HepG2 (cell line): ENCODE results near the gene FAM229B. TPM values are rescaled to one million over a fixed set of nuclear protein-coding genes. Genes with fewer than 3 reads are reported as not detected.

Experiments
- ATAC-seq: fragments of 200-7000 bp; cut with Tn5 transposase; 3 replicates; pipeline ENCODE4 v1.9.1; 2020; ENCODE audit warnings: mild to moderate bottlenecking, moderate library complexity
- BruUV-seq: library from RNA; stranded (reverse); fragments of 400-500 nt; replicated peaks from 2 replicates; lab custom pipeline; 2021; lab: Mats Ljungman, UMichigan
- CTCF ChIA-PET: fragments of 300-600 bp; formaldehyde crosslinking; extraction: SDS; loops from one replicate; lab custom pipeline; 2021; ENCODE audit warnings: low total read pairs, inconsistent platforms, low intra/inter-chr PET ratio; lab: Yijun Ruan, JAX
- POLR2A ChIA-PET: fragments of 350-600 bp; sonication (Branson Sonifier 250); formaldehyde crosslinking; loops from one replicate; lab custom pipeline; 2020; ENCODE audit warnings: antibody characterized with exemption, inconsistent platforms; lab: Yijun Ruan, JAX
- DNase-seq: peaks from one replicate; pipeline ENCODE4 v3.0.0-alpha.2; 2015; ENCODE audit warnings: low spot score
- FAIRE-seq: peaks from 3 replicates; lab custom pipeline; 2011; peaks lifted over from hg19 to GRCh38; lab: Jason Lieb, UNC
- H2AFZ ChIP-seq: one replicate; pipeline ENCODE4 v1.6.1; 2011; ENCODE audit warnings: low read length, inconsistent platforms
- H3K27ac ChIP-seq: fragments of 300-600 bp; 3 replicates; pipeline ENCODE4 v1.8.0; 2011; ENCODE audit warnings: mixed run types, mild to moderate bottlenecking, mixed read lengths, low read length, inconsistent platforms; ENCODE audit not compliant: insufficient read depth; ENCODE audit errors: extremely low read length
- H3K27me3 ChIP-seq, 2 experiments: fragments of 200-600 bp in 1 of 2; 2 replicates in 1 of 2; 3 replicates in 1 of 2; pipeline versions ENCODE4 v1.6.0 to v1.8.0; 2011; ENCODE audit warnings: low read length in 2 of 2, mild to moderate bottlenecking in 2 of 2, moderate library complexity in 2 of 2, inconsistent platforms in 1 of 2; ENCODE audit not compliant: insufficient read depth in 2 of 2, control insufficient read depth in 1 of 2
- H3K36me3 ChIP-seq, 2 experiments: fragments of 200-600 bp in 1 of 2; replicated peaks in 1 of 2; 2 replicates in 1 of 2; 3 replicates in 1 of 2; pipeline versions ENCODE4 v1.5.1 to v1.8.0; 2011; ENCODE audit warnings: low read length in 2 of 2, inconsistent platforms in 1 of 2; ENCODE audit not compliant: insufficient read depth in 2 of 2, control insufficient read depth in 1 of 2
- H3K4me1 ChIP-seq: 2 replicates; pipeline ENCODE4 v1.5.1; 2012; ENCODE audit warnings: low read length, inconsistent platforms; ENCODE audit not compliant: insufficient read depth
- H3K4me2 ChIP-seq: 2 replicates; pipeline ENCODE4 v1.6.0; 2011; ENCODE audit warnings: low read depth, low read length, inconsistent platforms
- H3K4me3 ChIP-seq, 3 experiments: fragments of 200-600 bp in 1 of 3; sonication (generic), shearing (Covaris generic) in 1 of 3; replicated peaks in 1 of 3; 2 replicates each; pipeline ENCODE4 v1.5.1; 2011 to 2016; ENCODE audit warnings: low read length in 3 of 3, inconsistent platforms in 2 of 3, low read depth in 2 of 3, mild to moderate bottlenecking in 2 of 3, control low read depth in 1 of 3, mixed read lengths in 1 of 3; ENCODE audit not compliant: insufficient read depth in 1 of 3
- H3K79me2 ChIP-seq: one replicate; pipeline ENCODE4 v1.6.1; 2011; ENCODE audit warnings: low read length, inconsistent platforms; ENCODE audit not compliant: insufficient read depth
- H3K9ac ChIP-seq: 2 replicates; pipeline ENCODE4 v1.6.0; 2011; ENCODE audit warnings: mild to moderate bottlenecking, low read depth, low read length, inconsistent platforms; ENCODE audit not compliant: insufficient read depth
- H3K9me3 ChIP-seq: 2 replicates; pipeline ENCODE4 v1.5.1; 2012; ENCODE audit warnings: mild to moderate bottlenecking, low read length
- H4K20me1 ChIP-seq: 2 replicates; pipeline ENCODE4 v1.6.0; 2011; ENCODE audit warnings: inconsistent platforms, mild to moderate bottlenecking, low read length, moderate library complexity; ENCODE audit not compliant: insufficient read depth
- ATRX ChIP-seq: sonication (generic); formaldehyde crosslinking; IDR thresholded peaks from 2 replicates; pipeline ENCODE4 v1.4.0; 2020; ENCODE audit warnings: missing genetic modification reagents, borderline replicate concordance
- CREB1 ChIP-seq, 2 experiments: fragments of 450-650 bp in 1 of 2; IDR thresholded peaks; 2 replicates each; pipeline ENCODE4 v1.6.1; 2016 to 2017; ENCODE audit warnings: control low read depth in 1 of 2, mild to moderate bottlenecking in 1 of 2, missing compliant biosample characterization in 1 of 2, missing genetic modification characterization in 1 of 2
- IKZF1 ChIP-seq: fragments of 450-650 bp; IDR thresholded peaks from 2 replicates; pipeline ENCODE4 v1.7.1; 2016
- KDM5A ChIP-seq: fragments of 200-600 bp; sonication (generic); IDR thresholded peaks from 2 replicates; pipeline ENCODE4 v1.7.0; 2018; ENCODE audit warnings: antibody characterized with exemption, mild to moderate bottlenecking, low read length, borderline replicate concordance
- KMT2B ChIP-seq: IDR thresholded peaks from 2 replicates; pipeline ENCODE4 v1.6.1; 2016; ENCODE audit warnings: missing genetic modification reagents, missing compliant biosample characterization
- LCORL ChIP-seq, 2 experiments: fragments of 450-650 bp in 1 of 2; sonication (generic) in 1 of 2; formaldehyde crosslinking in 1 of 2; IDR thresholded peaks; 2 replicates each; pipeline versions ENCODE4 v1.5.0 to v1.6.1; 2017 to 2020; ENCODE audit warnings: antibody characterized with exemption in 1 of 2, missing genetic modification reagents in 1 of 2
- POLR2AphosphoS5 ChIP-seq: IDR thresholded peaks from 2 replicates; pipeline ENCODE4 v1.6.1; 2012; ENCODE audit warnings: low read depth, low read length
- RAD21 ChIP-seq: fragments of 450-650 bp; formaldehyde crosslinking; IDR thresholded peaks from 2 replicates; pipeline ENCODE4 v1.5.0; 2020; ENCODE audit warnings: mild to moderate bottlenecking
- TEAD3 ChIP-seq: optimal IDR thresholded peaks from 2 replicates; pipeline ENCODE3; 2016; ENCODE audit warnings: borderline replicate concordance
- ZBTB21 ChIP-seq: sonication (generic); formaldehyde crosslinking; IDR thresholded peaks from 2 replicates; pipeline ENCODE4 v1.4.0; 2020; ENCODE audit warnings: missing genetic modification reagents
- ZFP62 ChIP-seq: sonication (generic); formaldehyde crosslinking; IDR thresholded peaks from 2 replicates; pipeline ENCODE4 v1.4.0; 2020; ENCODE audit warnings: missing genetic modification reagents
- ZNF17 ChIP-seq: sonication (generic); formaldehyde crosslinking; IDR thresholded peaks from 2 replicates; pipeline ENCODE4 v1.5.0; 2020; ENCODE audit warnings: mild to moderate bottlenecking, missing genetic modification reagents
- ZNF18 ChIP-seq: sonication (generic); formaldehyde crosslinking; IDR thresholded peaks from 2 replicates; pipeline ENCODE4 v1.8.0; 2022; ENCODE audit warnings: mild to moderate bottlenecking, missing genetic modification reagents; ENCODE audit not compliant: insufficient replicate concordance
- ZNF281 ChIP-seq: sonication (generic); formaldehyde crosslinking; IDR thresholded peaks from 2 replicates; pipeline ENCODE4 v1.4.0; 2020; ENCODE audit warnings: missing genetic modification reagents, borderline replicate concordance
- ZNF550 ChIP-seq: sonication (generic); formaldehyde crosslinking; IDR thresholded peaks from 2 replicates; pipeline ENCODE4 v1.4.0; 2020; ENCODE audit warnings: mild to moderate bottlenecking, missing genetic modification reagents, borderline replicate concordance
- WGBS: methylation state at CpG from one replicate; pipeline ENCODE4 v1.1.6; 2017; ENCODE audit warnings: low lambda C conversion rate; 5-methylcytosine and 5-hydroxymethylcytosine counted together
- in situ Hi-C: cut with HindIII; loops from 2 replicates; pipeline ENCODE4 v1.10.0; 2017; ENCODE audit warnings: low pct_unique_long_range_greater_than_20kb; ENCODE audit not compliant: extremely low pct_ligation_motif_present
- intact Hi-C: fragments of 100-400 bp; cut with micrococcal nuclease; formaldehyde crosslinking; loops from one replicate; pipeline ENCODE4 v1.10.0; 2022; ENCODE audit not compliant: unreplicated experiment
- polyA plus RNA-seq, 8 experiments: library from polyadenylated mRNA; depleted of rRNA in 3 of 8; stranded (reverse) in 7 of 8; unstranded in 1 of 8; fragments of >200 nt; fragmentation: Illumina TruSeq in 4 of 8; extraction: Trizol in 4 of 8; gene quantifications; 2 replicates each; pipeline versions ENCODE4 v1.2.1 to v1.2.3, GENCODE V29; 2011 to 2016; ENCODE audit warnings: low read depth in 4 of 8, missing spikeins in 1 of 8, mixed read lengths in 1 of 8; ENCODE audit not compliant: insufficient read depth in 1 of 8
- total RNA-seq, 5 experiments: library from RNA; depleted of rRNA; stranded (reverse); fragments of >200 nt; fragmentation: Illumina TruSeq; extraction: Trizol; gene quantifications; 2 replicates each; pipeline ENCODE4 v1.2.3, GENCODE V29; 2016; ENCODE audit warnings: low read depth in 1 of 5

The FAM229B gene
- total and polyA plus RNA-seq, 2 of the 13 experiments (the other 11 are each of a cell fraction or from before 2014, with no cell fraction given): 11.3 to 19.5 TPM

DNA sequence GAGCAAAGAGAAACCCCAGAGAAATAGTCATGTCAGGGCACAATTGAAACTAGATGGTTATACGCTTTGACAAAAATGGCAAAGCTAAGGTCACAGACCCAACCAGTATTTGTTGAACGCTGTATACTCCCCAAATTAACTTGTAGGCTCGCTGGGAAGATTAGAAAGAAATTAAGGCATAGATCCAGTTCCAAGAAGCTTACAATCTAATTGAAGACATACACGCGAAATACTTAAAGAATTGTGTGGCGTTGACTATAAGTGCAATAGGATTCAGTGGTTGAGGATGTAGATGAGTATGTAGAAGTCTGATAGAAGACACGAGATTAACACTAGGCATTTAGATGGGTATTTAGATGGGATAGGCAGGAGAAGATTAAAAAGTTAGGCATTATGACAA lies 525 bp downstream of the FAM229B start:
- H3K9me3 ChIP-seq: no peaks in the 10 kb centered on the region
- H2AFZ ChIP-seq: peak overlapping the region; percentile 95
- ATAC-seq (peak; percentile 1; the same call in 1 of the 3 replicates), DNase-seq (no peak), FAIRE-seq (no peak)
- in situ Hi-C loops (loop anchor here (5.0 kb wide), 1 partner anchor 74 kb away; no protein-coding TSS in a partner anchor), intact Hi-C loops (loop anchor here (1.0 to 5.0 kb wide), 2 partner anchors 59 to 75 kb away; no protein-coding TSS in a partner anchor)
- no peaks in the 10 kb centered on the region for H4K20me1 ChIP-seq
- H3K36me3 ChIP-seq: no peaks in the 10 kb centered on the region; a peak in 1 of 5 replicates
- BruUV-seq: TSS peak; percentile 84
- 4% methylated on average over 7 of the region's 7 CpGs for whole genome bisulfite sequencing
- H3K79me2 ChIP-seq: no peaks in the 10 kb centered on the region
- H3K4me2 ChIP-seq: peak overlapping the region; percentile 80
- H3K27ac ChIP-seq: peak overlapping the region; percentile 63
- ChIA-PET CTCF (no interaction called here), POLR2A (interaction anchor here (0.6 to 1.4 kb wide), 4 partner anchors 10 to 482 kb away, joined by 3 to 8 read pairs (median 3); no protein-coding TSS in a partner anchor)
- H3K27me3 ChIP-seq: no peaks in the 10 kb centered on the region; a peak in 1 of 5 replicates
- H3K4me3 ChIP-seq: peak overlapping the region; percentile 75 to 97 (median 89)
- TF ChIP-seq KDM5A (peak; percentile 24; the same call in 1 of the 2 replicates), ZNF17 (CRISPR knock-in tag) (no peak), CREB1 (IDR thresholded peaks at IDR 0.05) (no peak), CREB1 (CRISPR knock-in tag; IDR thresholded peaks at IDR 0.05) (0 out of 2 replicates have a peak, but pooled peaks have one; percentile 1), POLR2AphosphoS5 (no peak)
- H3K4me1 ChIP-seq: peaks cover 10% of the 10 kb centered on the region
- peak overlapping the region; percentile 74 for H3K9ac ChIP-seq

DNA sequence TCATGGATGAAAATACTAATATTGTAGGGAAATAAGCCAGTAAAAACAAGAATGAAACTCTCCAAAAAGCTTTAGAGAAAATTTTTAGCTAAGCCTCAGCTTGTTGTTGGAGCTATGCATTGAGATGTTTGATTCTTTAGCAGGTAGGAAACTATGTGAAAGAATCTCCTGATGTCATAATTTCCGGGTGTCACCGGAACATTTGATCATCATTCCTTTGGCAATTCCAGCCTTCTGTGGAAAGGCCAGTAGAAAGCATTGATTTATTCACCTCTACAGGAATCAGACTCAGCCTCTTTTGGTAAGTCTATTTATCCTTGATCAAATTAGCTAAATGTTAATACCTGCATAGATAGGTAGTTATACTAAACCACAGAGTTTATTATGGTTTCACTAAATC lies 9.5 kb downstream of the FAM229B start:
- POLR2A ChIA-PET: no interaction called here
- CTCF ChIA-PET: no interaction called here
- intact Hi-C loops (no loop called here), in situ Hi-C loops (no loop called here)
- H3K4me3 ChIP-seq: no peak overlapping the region
- no peak overlapping the region for H3K9ac ChIP-seq
- H3K4me1 ChIP-seq: no peaks in the 10 kb centered on the region
- H2AFZ ChIP-seq: no peak overlapping the region
- BruUV-seq: no TSS peak
- DNase-seq (no peak), FAIRE-seq (no peak), ATAC-seq (no peak)
- H3K36me3 ChIP-seq: no peaks in the 10 kb centered on the region
- no peaks in the 10 kb centered on the region for H3K79me2 ChIP-seq
- H3K9me3 ChIP-seq: no peaks in the 10 kb centered on the region
- no peak overlapping the region for H3K4me2 ChIP-seq
- no peaks in the 10 kb centered on the region for H3K27me3 ChIP-seq
- no peak overlapping the region for H3K27ac ChIP-seq
- WGBS: 72% methylated on average over 2 of the region's 2 CpGs
- no peaks in the 10 kb centered on the region; the same call in 1 of the 2 replicates for H4K20me1 ChIP-seq
- TF ChIP-seq LCORL (IDR thresholded peaks at IDR 0.05) (no peak), LCORL (CRISPR knock-in tag; IDR thresholded peaks at IDR 0.05) (no peak), ZNF18 (no peak), RAD21 (CRISPR knock-in tag) (no peak), ZNF550 (no peak), ZBTB21 (CRISPR knock-in tag) (no peak), ZNF281 (CRISPR knock-in tag) (no peak), ZFP62 (CRISPR knock-in tag) (no peak), IKZF1 (no peak), ATRX (CRISPR knock-in tag) (no peak), TEAD3 (no peak), KMT2B (CRISPR knock-in tag) (no peak)
